H9 (cell line): ENCODE measurements around the gene LIX1L. TPM values are rescaled to one million over a fixed set of nuclear protein-coding genes. Genes with fewer than 3 reads are reported as not detected.

ENCODE experiments used
- DNase-seq: peaks from one replicate; pipeline ENCODE4 v3.0.0-alpha.2; 2017
- H2AFZ ChIP-seq: one replicate; pipeline ENCODE4 v1.6.1; 2013; ENCODE audit warnings: mild to moderate bottlenecking, low read length, control low read depth, moderate library complexity
- H2AK5ac ChIP-seq: 2 replicates; pipeline ENCODE4 v1.6.1; 2013; ENCODE audit warnings: low read length, control low read depth, mixed read lengths; ENCODE audit not compliant: insufficient read length
- H2BK120ac ChIP-seq: one replicate; pipeline ENCODE4 v1.6.1; 2013; ENCODE audit warnings: low read depth, mild to moderate bottlenecking, low read length, control low read depth, inconsistent platforms; ENCODE audit not compliant: poor library complexity, severe bottlenecking
- H2BK12ac ChIP-seq: 2 replicates; pipeline ENCODE4 v1.6.1; 2013; ENCODE audit warnings: low read length, control low read depth, mixed read lengths, low read depth; ENCODE audit not compliant: insufficient read length
- H2BK15ac ChIP-seq: 2 replicates; pipeline ENCODE4 v1.6.1; 2013; ENCODE audit warnings: low read depth, low read length, control low read depth
- H2BK20ac ChIP-seq: one replicate; pipeline ENCODE4 v1.6.1; 2013; ENCODE audit warnings: low read depth, mild to moderate bottlenecking, low read length, control low read depth, inconsistent platforms; ENCODE audit not compliant: poor library complexity, severe bottlenecking
- H2BK5ac ChIP-seq: 2 replicates; pipeline ENCODE4 v1.6.1; 2013; ENCODE audit warnings: low read length, control low read depth, mixed read lengths; ENCODE audit not compliant: insufficient read length
- H3K14ac ChIP-seq: 2 replicates; pipeline ENCODE4 v1.6.1; 2013; ENCODE audit warnings: low read length, control low read depth; ENCODE audit not compliant: insufficient read depth
- H3K18ac ChIP-seq: 2 replicates; pipeline ENCODE4 v1.6.1; 2013; ENCODE audit warnings: low read depth, mild to moderate bottlenecking, mixed read lengths, low read length, control low read depth; ENCODE audit not compliant: insufficient read length
- H3K23ac ChIP-seq: 2 replicates; pipeline ENCODE4 v1.6.1; 2013; ENCODE audit warnings: low read length, control low read depth, mixed read lengths, low read depth; ENCODE audit not compliant: insufficient read length
- H3K23me2 ChIP-seq: 2 replicates; pipeline ENCODE4 v1.6.1; 2013; ENCODE audit warnings: low read depth, mild to moderate bottlenecking, mixed read lengths, low read length, control low read depth; ENCODE audit not compliant: insufficient read length, poor library complexity, severe bottlenecking
- H3K27ac ChIP-seq: 2 replicates; pipeline ENCODE4 v1.5.1; 2013; ENCODE audit warnings: low read length, control low read depth, mixed read lengths, low read depth; ENCODE audit not compliant: insufficient read length
- H3K27me3 ChIP-seq: 2 replicates; pipeline ENCODE4 v1.6.1; 2013; ENCODE audit warnings: low read length, control low read depth, inconsistent platforms; ENCODE audit not compliant: insufficient read depth
- H3K4ac ChIP-seq: 2 replicates; pipeline ENCODE4 v1.6.1; 2013; ENCODE audit warnings: low read depth, mild to moderate bottlenecking, control low read depth, inconsistent platforms, low read length, moderate library complexity
- H3K4me1 ChIP-seq: 2 replicates; pipeline ENCODE4 v1.6.1; 2013; ENCODE audit warnings: low read length, control low read depth, inconsistent platforms; ENCODE audit not compliant: insufficient read depth
- H3K4me2 ChIP-seq: 2 replicates; pipeline ENCODE4 v1.6.1; 2013; ENCODE audit warnings: low read length, control low read depth, mixed read lengths; ENCODE audit not compliant: insufficient read length, insufficient read depth
- H3K56ac ChIP-seq: 2 replicates; pipeline ENCODE4 v1.6.1; 2013; ENCODE audit warnings: low read depth, mild to moderate bottlenecking, mixed read lengths, low read length, control low read depth; ENCODE audit not compliant: insufficient read length
- H3K79me1 ChIP-seq: 2 replicates; pipeline ENCODE4 v1.6.1; 2013; ENCODE audit warnings: low read depth, mild to moderate bottlenecking, moderate library complexity, low read length, control low read depth, inconsistent platforms; ENCODE audit not compliant: insufficient read depth, poor library complexity, severe bottlenecking
- H3K79me2 ChIP-seq: 2 replicates; pipeline ENCODE4 v1.6.1; 2013; ENCODE audit warnings: low read length, control low read depth, inconsistent platforms; ENCODE audit not compliant: insufficient read depth
- H3K9ac ChIP-seq: 2 replicates; pipeline ENCODE4 v1.6.1; 2013; ENCODE audit warnings: low read length, control low read depth, mixed read lengths; ENCODE audit not compliant: insufficient read length; ENCODE audit errors: extremely low read depth
- H3K9me3 ChIP-seq: one replicate; pipeline ENCODE4 v1.6.1; 2013; ENCODE audit warnings: low read depth, low read length, inconsistent platforms; ENCODE audit not compliant: control insufficient read depth
- H3T11ph ChIP-seq: one replicate; pipeline ENCODE4 v1.6.1; 2013; ENCODE audit warnings: mild to moderate bottlenecking, low read length, control low read depth, inconsistent platforms
- H4K20me1 ChIP-seq: one replicate; pipeline ENCODE4 v1.6.1; 2013; ENCODE audit not compliant: control insufficient read depth, insufficient read length, insufficient read depth
- H4K5ac ChIP-seq: 2 replicates; pipeline ENCODE4 v1.6.1; 2013; ENCODE audit warnings: low read depth, mild to moderate bottlenecking, mixed read lengths, low read length, control low read depth; ENCODE audit not compliant: insufficient read length
- H4K8ac ChIP-seq: replicated peaks from 2 replicates; pipeline ENCODE4 v1.6.1; 2013; ENCODE audit warnings: low read length, control low read depth, mixed read lengths, low read depth; ENCODE audit not compliant: insufficient read length
- H4K91ac ChIP-seq: 2 replicates; pipeline ENCODE4 v1.6.1; 2013; ENCODE audit warnings: low read depth, mild to moderate bottlenecking, moderate library complexity, mixed read lengths, low read length, control low read depth; ENCODE audit not compliant: insufficient read length
- H3K27ac Mint-ChIP-seq, 3 experiments: 2 replicates in 2 of 3; 3 replicates in 1 of 3; pipeline ENCODE4 v1.8.0; 2020 to 2021; ENCODE audit warnings: mixed read lengths in 3 of 3, mild to moderate bottlenecking in 1 of 3, moderate library complexity in 1 of 3
- H3K27me3 Mint-ChIP-seq: 2 replicates; pipeline ENCODE4 v1.8.0; 2021; ENCODE audit warnings: low read depth, mild to moderate bottlenecking, moderate library complexity, mixed read lengths
- H3K36me3 Mint-ChIP-seq, 3 experiments: 2 replicates in 2 of 3; 3 replicates in 1 of 3; pipeline ENCODE4 v1.8.0; 2020 to 2021; ENCODE audit warnings: low read depth in 3 of 3, mixed read lengths in 3 of 3; ENCODE audit not compliant: insufficient read depth in 1 of 3
- H3K4me1 Mint-ChIP-seq, 2 experiments: 2 replicates each; pipeline ENCODE4 v1.8.0; 2020; ENCODE audit warnings: mixed read lengths in 2 of 2
- H3K4me3 Mint-ChIP-seq, 2 experiments: 2 replicates in 1 of 2; 3 replicates in 1 of 2; pipeline ENCODE4 v1.8.0; 2020 to 2021; ENCODE audit warnings: mild to moderate bottlenecking in 2 of 2, mixed read lengths in 2 of 2, moderate library complexity in 1 of 2
- H3K9me3 Mint-ChIP-seq, 2 experiments: 2 replicates in 1 of 2; 3 replicates in 1 of 2; pipeline ENCODE4 v1.8.0; 2020; ENCODE audit warnings: mild to moderate bottlenecking in 2 of 2, mixed read lengths in 2 of 2, moderate library complexity in 1 of 2
- WGBS: extraction: QIAGEN DNeasy Blood & Tissue Kit; methylation state at CpG from one replicate; pipeline ENCODE4 v1.1.7; 2013; ENCODE audit warnings: missing lambda C conversion rate, low lambda C conversion rate, mixed read lengths; ENCODE audit not compliant: insufficient read length; ENCODE audit errors: extremely low coverage; 5-methylcytosine and 5-hydroxymethylcytosine counted together
- total RNA-seq: library from RNA; stranded (reverse); gene quantifications from 2 replicates; pipeline ENCODE4 v1.2.1, GENCODE V29; 2021
- TF ChIP-seq, protein P1 (sequence below): fragments of 200-600 bp; sonication (generic); conservative IDR thresholded peaks from 3 replicates; pipeline ENCODE4 v1.8.0; 2021; ENCODE audit warnings: antibody characterized with exemption, mild to moderate bottlenecking

Gene LIX1L
- total RNA-seq, 1 experiment from 2014 or later = 5.9 TPM

DNA sequence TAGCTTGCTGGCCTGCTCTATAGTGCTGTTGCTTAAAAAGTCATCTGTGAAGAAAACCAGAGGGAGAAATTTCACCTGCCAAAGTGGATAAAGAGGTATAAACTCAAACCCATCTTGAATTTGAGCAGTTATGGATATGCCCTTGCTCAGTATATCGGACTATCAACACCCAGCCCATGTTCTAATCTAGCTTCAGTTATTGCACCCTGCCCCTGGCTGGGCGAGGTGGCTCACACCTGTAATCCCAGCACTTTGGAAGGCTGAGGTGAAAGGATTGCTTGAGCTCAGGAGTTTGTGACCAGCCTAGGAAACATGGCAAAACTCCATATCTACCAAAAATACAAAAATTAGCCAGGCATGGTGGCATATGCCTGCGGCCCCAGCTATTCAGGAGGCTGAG is 13.3 kb downstream of the LIX1L start:
- Histone ChIP-seq H3T11ph (no peak overlapping the region), H2BK120ac (no peak overlapping the region), H3K4ac (no peak overlapping the region), H3K79me1 (no peaks in the 10 kb centered on the region), H2AFZ (no peak overlapping the region), H3K4me2 (no peak overlapping the region), H4K91ac (no peak overlapping the region), H3K23me2 (no peaks in the 10 kb centered on the region), H2BK5ac (no peak overlapping the region), H2AK5ac (no peak overlapping the region), H2BK20ac (no peak overlapping the region), H3K27ac (no peak overlapping the region), H3K79me2 (no peaks in the 10 kb centered on the region), H2BK15ac (no peak overlapping the region), H3K4me1 (peaks cover 6% of the 10 kb centered on the region; the same call in 1 of the 2 replicates), H3K56ac (no peak overlapping the region), H3K18ac (no peak overlapping the region), H3K14ac (no peak overlapping the region), H3K9me3 (no peaks in the 10 kb centered on the region), H2BK12ac (no peak overlapping the region), H3K9ac (no peak overlapping the region), H3K23ac (no peak overlapping the region), H3K27me3 (no peaks in the 10 kb centered on the region), H4K20me1 (no peaks in the 10 kb centered on the region), H4K8ac (no peak overlapping the region), H4K5ac (no peak overlapping the region)
- no peaks in the 10 kb centered on the region for H3K36me3 Mint-ChIP-seq
- peaks cover 16 to 18% of the 10 kb centered on the region in 2 experiments for H3K4me1 Mint-ChIP-seq
- no peak overlapping the region for H3K27ac Mint-ChIP-seq
- TF ChIP-seq, protein P1, sequence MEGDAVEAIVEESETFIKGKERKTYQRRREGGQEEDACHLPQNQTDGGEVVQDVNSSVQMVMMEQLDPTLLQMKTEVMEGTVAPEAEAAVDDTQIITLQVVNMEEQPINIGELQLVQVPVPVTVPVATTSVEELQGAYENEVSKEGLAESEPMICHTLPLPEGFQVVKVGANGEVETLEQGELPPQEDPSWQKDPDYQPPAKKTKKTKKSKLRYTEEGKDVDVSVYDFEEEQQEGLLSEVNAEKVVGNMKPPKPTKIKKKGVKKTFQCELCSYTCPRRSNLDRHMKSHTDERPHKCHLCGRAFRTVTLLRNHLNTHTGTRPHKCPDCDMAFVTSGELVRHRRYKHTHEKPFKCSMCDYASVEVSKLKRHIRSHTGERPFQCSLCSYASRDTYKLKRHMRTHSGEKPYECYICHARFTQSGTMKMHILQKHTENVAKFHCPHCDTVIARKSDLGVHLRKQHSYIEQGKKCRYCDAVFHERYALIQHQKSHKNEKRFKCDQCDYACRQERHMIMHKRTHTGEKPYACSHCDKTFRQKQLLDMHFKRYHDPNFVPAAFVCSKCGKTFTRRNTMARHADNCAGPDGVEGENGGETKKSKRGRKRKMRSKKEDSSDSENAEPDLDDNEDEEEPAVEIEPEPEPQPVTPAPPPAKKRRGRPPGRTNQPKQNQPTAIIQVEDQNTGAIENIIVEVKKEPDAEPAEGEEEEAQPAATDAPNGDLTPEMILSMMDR = no peak
- WGBS = no CpG with 5 or more reads among the region's 3 CpGs
- no peaks in the 10 kb centered on the region for H3K27me3 Mint-ChIP-seq
- H3K4me3 Mint-ChIP-seq = no peak overlapping the region
- no peak for DNase-seq
- no peaks in the 10 kb centered on the region for H3K9me3 Mint-ChIP-seq
